Tibial nerve (tissue), 4 donors: ENCODE data around the gene NSUN2.
"Not testable (repeated sequence)": the region's sequence is repeated elsewhere in the genome, so short reads cannot be mapped to it uniquely, and the experiment has no call there.

Experiments used
- CTCF ChIP-seq, 5 experiments: fragments of 200-600 bp in 3 of 5; fragments of 450-650 bp in 2 of 5; sonication (generic) in 3 of 5; IDR thresholded peaks; one replicate each; pipeline ENCODE4 v1.5.1; 2016 to 2019; ENCODE audit warnings: antibody characterized with exemption in 5 of 5, mild to moderate bottlenecking in 3 of 5, moderate library complexity in 2 of 5
- EP300 ChIP-seq, 2 donors: sonication (generic); formaldehyde crosslinking; IDR thresholded peaks; one replicate each; pipeline ENCODE4 v1.6.1; 2017; ENCODE audit warnings: antibody characterized with exemption in 2 of 2, mild to moderate bottlenecking in 1 of 2
- POLR2A ChIP-seq, 2 donors: fragments of 450-650 bp; IDR thresholded peaks; one replicate each; pipeline ENCODE4 v1.6.1; 2017; ENCODE audit warnings: antibody characterized with exemption in 2 of 2, mild to moderate bottlenecking in 2 of 2, moderate library complexity in 2 of 2

- TF ChIP-seq CTCF, POLR2A, EP300 (IDR thresholded peaks at IDR 0.05): not testable (repeated sequence)
Observed at GRCh38 chr5:6571607-6572006, 61.2 kb downstream of the NSUN2 start.
